Measurements from ENCODE around the gene ZRANB1. TPM values are rescaled to one million over a fixed set of nuclear protein-coding genes. Genes with fewer than 3 reads are reported as not detected.

ZRANB1 gene
- total RNA-seq, 4 donors from 2014 or later, result 14.9 to 55.3 (median 28.3) TPM

DNA sequence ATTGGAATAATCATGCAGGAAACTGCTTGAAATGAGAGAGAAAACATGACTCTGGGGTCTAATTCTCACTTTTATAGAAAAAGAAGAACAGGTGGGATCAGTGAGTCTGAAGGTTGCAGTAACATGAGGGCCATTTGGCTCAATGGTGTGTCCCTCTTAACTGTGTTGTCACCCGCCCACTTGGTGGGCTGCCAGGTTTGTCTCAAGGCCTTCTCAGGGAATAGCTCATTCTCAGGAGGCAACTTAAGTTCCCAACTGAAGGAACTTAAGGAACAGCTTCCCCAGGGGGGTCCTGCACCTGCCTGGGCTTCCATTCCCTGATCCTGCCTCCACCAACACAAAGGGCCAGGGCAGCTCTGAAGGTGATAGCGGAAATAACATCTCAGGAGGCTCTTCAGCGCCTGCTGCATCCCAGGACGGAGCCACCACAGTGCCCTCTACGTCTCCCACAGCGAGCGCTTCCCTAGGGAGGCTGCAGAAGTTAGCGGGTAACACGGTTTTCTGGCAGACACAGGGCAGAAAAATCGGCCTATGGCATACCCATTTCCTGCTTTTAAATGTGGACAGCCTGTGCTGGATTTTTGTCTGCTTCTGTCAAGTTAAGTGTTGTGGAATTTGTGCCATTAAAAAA, 88.8 kb downstream of the ZRANB1 start:
- no peaks in the 10 kb centered on the region for H3K36me3 ChIP-seq
- intact Hi-C loops (cut with DNase I; ENCODE audit: low total_unique reads), result no loop called here
- no peak overlapping the region for H3K27ac ChIP-seq
- H3K4me1 ChIP-seq, result no peaks in the 10 kb centered on the region
- TF ChIP-seq, protein P1, sequence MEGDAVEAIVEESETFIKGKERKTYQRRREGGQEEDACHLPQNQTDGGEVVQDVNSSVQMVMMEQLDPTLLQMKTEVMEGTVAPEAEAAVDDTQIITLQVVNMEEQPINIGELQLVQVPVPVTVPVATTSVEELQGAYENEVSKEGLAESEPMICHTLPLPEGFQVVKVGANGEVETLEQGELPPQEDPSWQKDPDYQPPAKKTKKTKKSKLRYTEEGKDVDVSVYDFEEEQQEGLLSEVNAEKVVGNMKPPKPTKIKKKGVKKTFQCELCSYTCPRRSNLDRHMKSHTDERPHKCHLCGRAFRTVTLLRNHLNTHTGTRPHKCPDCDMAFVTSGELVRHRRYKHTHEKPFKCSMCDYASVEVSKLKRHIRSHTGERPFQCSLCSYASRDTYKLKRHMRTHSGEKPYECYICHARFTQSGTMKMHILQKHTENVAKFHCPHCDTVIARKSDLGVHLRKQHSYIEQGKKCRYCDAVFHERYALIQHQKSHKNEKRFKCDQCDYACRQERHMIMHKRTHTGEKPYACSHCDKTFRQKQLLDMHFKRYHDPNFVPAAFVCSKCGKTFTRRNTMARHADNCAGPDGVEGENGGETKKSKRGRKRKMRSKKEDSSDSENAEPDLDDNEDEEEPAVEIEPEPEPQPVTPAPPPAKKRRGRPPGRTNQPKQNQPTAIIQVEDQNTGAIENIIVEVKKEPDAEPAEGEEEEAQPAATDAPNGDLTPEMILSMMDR (IDR thresholded peaks at IDR 0.05), result no peak
- TF ChIP-seq POLR2A (IDR thresholded peaks at IDR 0.05), result no peak
- no peaks in the 10 kb centered on the region for H3K27me3 ChIP-seq
- no peak for DNase-seq
- no peak overlapping the region for H3K4me3 ChIP-seq
- no peaks in the 10 kb centered on the region for H3K9me3 ChIP-seq

DNA sequence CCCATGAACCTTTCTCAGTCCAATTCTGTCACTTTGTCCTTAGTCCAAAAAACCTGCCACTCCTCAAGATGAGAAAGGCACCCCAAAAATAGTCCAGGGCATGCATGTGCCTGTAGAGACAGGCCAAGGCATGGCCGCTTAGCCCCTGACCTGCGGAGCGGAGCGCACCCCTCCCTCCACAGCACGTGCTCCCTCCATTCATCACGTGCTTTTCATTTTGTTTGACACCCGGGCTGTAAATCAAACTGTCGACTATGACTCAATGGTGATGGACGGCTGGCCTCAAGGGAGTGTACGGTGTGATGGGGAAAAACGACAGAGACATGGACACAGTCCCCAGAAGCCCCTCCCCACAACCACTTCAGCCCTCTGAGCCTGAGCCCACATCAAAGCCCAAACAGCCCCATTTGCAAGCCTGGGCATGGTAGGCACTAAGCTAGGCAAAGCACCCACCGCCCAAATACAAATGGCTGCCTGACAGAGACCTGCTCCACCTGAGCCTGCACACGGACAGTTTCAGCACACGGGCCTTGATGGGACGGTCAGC, 90.6 kb downstream of the ZRANB1 start:
- no peak for DNase-seq
- Histone ChIP-seq H3K4me1 (no peaks in the 10 kb centered on the region), H3K27ac (no peak overlapping the region), H3K4me3 (no peak overlapping the region), H3K27me3 (no peaks in the 10 kb centered on the region), H3K9me3 (no peaks in the 10 kb centered on the region), H3K36me3 (no peaks in the 10 kb centered on the region)
- intact Hi-C loops (cut with DNase I; ENCODE audit: low total_unique reads), result no loop called here
- TF ChIP-seq, protein P1 (IDR thresholded peaks at IDR 0.05), result no peak
- no peak for TF ChIP-seq POLR2A (IDR thresholded peaks at IDR 0.05)

DNA sequence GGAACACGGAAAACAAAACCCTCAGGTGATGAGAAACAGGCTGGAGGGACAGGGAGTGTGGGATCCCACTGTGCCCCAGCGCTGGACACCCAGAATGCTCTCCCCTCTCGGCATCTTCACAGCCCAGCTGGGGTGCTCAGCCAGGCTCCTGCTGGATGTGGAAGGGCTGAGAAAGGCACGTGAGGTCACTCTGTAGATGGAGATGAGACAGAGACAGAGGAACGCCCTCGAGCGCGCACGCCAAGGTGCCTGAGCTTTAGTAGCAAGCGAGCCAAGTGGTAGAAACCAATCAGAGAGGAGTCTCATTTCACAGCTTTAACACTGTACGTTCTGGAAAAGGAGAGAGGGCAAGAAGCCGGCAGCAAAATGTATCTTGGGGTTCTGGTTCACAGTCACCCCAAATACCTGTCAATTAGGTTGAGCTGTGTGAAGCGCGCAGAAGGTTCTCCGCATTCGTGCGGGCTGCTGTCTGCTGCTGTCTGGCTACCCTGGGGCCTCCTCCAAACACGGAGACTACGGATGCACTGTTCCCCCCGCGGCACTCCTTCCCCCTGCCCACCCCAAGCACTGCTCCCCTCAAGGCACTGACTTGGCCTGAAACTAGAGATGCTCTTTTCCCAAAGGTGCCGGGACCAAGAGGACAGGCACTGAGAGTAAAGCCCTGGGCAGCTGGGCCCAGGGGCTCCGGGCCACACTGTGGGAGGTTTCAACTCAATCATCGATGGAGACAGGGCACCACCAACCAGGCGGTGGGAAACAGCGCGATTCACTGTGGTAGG, 91.4 kb downstream of the ZRANB1 start:
- H3K4me3 ChIP-seq, result no peak overlapping the region
- DNase-seq, result peak; percentile 45 to 47
- TF ChIP-seq, protein P1 (IDR thresholded peaks at IDR 0.05), result no peak
- TF ChIP-seq POLR2A (IDR thresholded peaks at IDR 0.05), result no peak
- H3K36me3 ChIP-seq, result no peaks in the 10 kb centered on the region
- no peaks in the 10 kb centered on the region for H3K27me3 ChIP-seq
- no peaks in the 10 kb centered on the region for H3K4me1 ChIP-seq
- intact Hi-C loops (cut with DNase I; ENCODE audit: low total_unique reads), result no loop called here
- no peak overlapping the region for H3K27ac ChIP-seq
- no peaks in the 10 kb centered on the region for H3K9me3 ChIP-seq

DNA sequence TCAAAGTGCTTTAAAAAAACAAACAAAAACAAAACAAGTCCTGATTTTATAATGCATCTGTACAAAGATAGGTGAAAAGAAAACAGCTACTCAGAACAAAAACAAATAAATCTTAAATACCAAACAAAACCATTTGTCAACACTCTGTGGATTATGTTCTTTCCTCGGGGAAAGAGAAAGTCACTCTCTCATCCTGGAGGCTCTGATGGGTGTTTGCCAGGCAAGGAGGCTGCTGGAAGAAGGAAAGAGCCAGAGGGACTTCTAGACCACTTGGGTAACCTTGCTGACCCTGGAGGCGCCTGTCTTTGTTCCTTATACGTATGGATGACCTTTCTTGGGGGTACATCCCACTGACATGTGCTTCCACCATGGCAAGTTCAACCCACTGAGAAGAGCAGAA, 92.8 kb downstream of the ZRANB1 start:
- intact Hi-C loops (cut with DNase I; ENCODE audit: low total_unique reads), result no loop called here
- Histone ChIP-seq H3K27me3 (no peaks in the 10 kb centered on the region), H3K4me1 (no peaks in the 10 kb centered on the region), H3K4me3 (no peak overlapping the region), H3K36me3 (no peaks in the 10 kb centered on the region), H3K9me3 (no peaks in the 10 kb centered on the region), H3K27ac (peak overlapping the region in 1 of 2 donors; percentile 46)
- no peak for TF ChIP-seq POLR2A (IDR thresholded peaks at IDR 0.05)
- TF ChIP-seq, protein P1 (IDR thresholded peaks at IDR 0.05), result no peak
- DNase-seq, result no peak

DNA sequence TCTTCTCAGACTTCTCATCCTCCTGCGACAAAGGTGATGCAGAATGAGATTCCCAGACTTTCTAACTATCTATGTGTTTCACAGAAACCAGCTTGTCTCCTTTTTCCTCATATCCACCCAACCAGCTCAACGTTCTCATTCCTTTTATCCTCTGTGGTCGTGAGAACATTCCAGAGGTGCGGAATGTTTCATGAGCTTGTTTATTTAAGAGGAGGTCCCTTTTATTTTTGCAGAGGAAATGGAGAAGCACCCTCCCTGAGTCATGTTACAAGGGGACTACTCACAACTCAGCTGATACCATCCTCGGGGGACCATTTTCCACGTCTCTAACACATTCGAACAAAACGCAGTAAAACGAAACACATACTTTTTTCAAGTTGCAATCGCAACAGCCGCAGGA, 93.2 kb downstream of the ZRANB1 start:
- intact Hi-C loops (cut with DNase I; ENCODE audit: low total_unique reads), result no loop called here
- no peaks in the 10 kb centered on the region for H3K4me1 ChIP-seq
- no peaks in the 10 kb centered on the region for H3K27me3 ChIP-seq
- H3K9me3 ChIP-seq, result no peaks in the 10 kb centered on the region
- no peak for DNase-seq
- H3K4me3 ChIP-seq, result no peak overlapping the region
- H3K27ac ChIP-seq, result peak overlapping the region in 1 of 2 donors; percentile 46
- H3K36me3 ChIP-seq, result no peaks in the 10 kb centered on the region
- no peak for TF ChIP-seq POLR2A (IDR thresholded peaks at IDR 0.05)
- TF ChIP-seq, protein P1 (IDR thresholded peaks at IDR 0.05), result no peak

Data from uterus (tissue), 4 donors.